NT2/D1 (cell line): ENCODE results near the gene CTBP1.

Experiments
- YY1 ChIP-seq: IDR thresholded peaks from 2 replicates; pipeline ENCODE4 v1.6.1; 2011; ENCODE audit not compliant: insufficient read length, insufficient read depth
- ZNF274 ChIP-seq: IDR thresholded peaks from 2 replicates; pipeline ENCODE4 v1.6.1; 2011; ENCODE audit warnings: mild to moderate bottlenecking, low read depth, low read length

- TF ChIP-seq YY1, result no peak
- no peak for TF ChIP-seq ZNF274
These were observed 78.0 kb downstream of the CTBP1 start for GRCh38 chr4:1170976-1171310.
